ENCODE measurements around the gene RNGTT. TPM values are rescaled to one million over a fixed set of nuclear protein-coding genes. Genes with fewer than 3 reads are reported as not detected.
"Not testable (repeated sequence)": the region's sequence is repeated elsewhere in the genome, so short reads cannot be mapped to it uniquely, and the experiment has no call there.

The RNGTT gene
- total RNA-seq, 2 donors from 2014 or later, result 13.5 to 20.5 TPM

DNA sequence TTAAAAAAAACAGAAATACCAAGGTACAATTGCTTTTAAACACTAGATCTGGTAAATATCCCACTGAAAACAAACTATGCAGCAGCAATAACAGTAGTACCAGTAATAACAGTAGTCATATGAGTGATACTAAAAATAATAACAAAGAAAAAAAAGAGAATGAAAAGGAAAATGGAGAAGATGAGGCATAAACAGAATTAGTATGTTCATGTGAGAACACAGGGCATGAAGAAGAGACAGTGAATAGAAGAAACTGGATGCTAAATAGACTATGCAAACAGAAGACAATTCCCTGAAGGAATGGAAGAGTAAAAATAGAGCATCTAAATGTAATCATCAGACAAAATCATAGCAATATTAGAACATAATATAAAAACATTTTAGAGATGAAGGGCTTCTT, 121.1 kb downstream of the RNGTT start:
- Histone ChIP-seq H3K9me3 (no peaks in the 10 kb centered on the region), H3K27me3 (replicated peaks; ENCODE audit: insufficient read depth) (no peaks in the 10 kb centered on the region), H3K27ac (peak overlapping the region; percentile 67 to 73), H3K4me1 (ENCODE audit: control insufficient read depth in 1 of 2, low read depth in 2 of 2) (peaks cover 0 to 31% of the 10 kb centered on the region in 2 donors), H3K36me3 (no peaks in the 10 kb centered on the region), H3K4me3 (no peak overlapping the region)
- ATAC-seq (ENCODE audit: insufficient number of reproducible peaks, low FRiP score, low read depth), result no peak
- no peak for DNase-seq (ENCODE audit: low spot score)
- no peak for TF ChIP-seq CTCF (IDR thresholded peaks at IDR 0.05)

DNA sequence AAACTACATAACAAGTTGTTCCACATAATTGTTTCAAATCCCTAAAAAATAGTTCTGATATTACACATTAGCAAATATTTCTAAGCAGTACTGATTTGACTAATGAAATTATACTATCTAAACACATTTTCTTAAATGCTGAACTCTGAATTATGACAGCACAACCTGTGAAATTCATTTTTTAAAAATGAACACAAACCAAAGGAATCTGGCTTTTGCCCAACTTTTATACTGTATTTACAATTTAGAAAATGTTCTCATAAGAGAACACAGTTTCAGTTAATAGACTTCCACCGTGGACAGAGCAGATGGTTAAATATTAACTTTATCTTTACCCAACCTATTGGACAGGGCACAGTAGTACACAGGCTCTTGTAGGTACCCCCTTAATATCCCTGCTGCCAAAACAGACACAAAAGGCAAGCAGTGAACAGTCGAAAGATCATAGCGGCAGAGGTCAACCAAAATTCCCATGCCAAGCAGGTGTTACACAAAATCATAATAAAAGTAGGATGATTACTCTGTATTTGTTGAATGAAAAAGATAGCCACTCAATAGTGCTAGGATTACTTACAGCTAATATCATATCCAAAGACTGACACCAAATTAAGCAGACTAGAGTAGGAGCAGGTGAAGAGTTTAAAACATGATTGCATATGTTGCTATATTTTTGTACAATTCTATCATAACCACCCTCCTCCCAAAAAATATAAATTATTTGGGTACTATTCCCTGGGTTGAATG, 122.5 kb downstream of the RNGTT start:
- H3K27me3 ChIP-seq (replicated peaks; ENCODE audit: insufficient read depth), result no peaks in the 10 kb centered on the region
- H3K9me3 ChIP-seq, result no peaks in the 10 kb centered on the region
- no peak for DNase-seq (ENCODE audit: low spot score)
- peak overlapping the region; percentile 22 to 41 for H3K27ac ChIP-seq
- H3K36me3 ChIP-seq, result no peaks in the 10 kb centered on the region
- ATAC-seq (ENCODE audit: insufficient number of reproducible peaks, low FRiP score, low read depth), result no peak
- H3K4me3 ChIP-seq, result no peak overlapping the region
- H3K4me1 ChIP-seq (ENCODE audit: control insufficient read depth in 1 of 2, low read depth in 2 of 2), result peaks cover 0 to 31% of the 10 kb centered on the region in 2 donors
- no peak for TF ChIP-seq CTCF (IDR thresholded peaks at IDR 0.05)

DNA sequence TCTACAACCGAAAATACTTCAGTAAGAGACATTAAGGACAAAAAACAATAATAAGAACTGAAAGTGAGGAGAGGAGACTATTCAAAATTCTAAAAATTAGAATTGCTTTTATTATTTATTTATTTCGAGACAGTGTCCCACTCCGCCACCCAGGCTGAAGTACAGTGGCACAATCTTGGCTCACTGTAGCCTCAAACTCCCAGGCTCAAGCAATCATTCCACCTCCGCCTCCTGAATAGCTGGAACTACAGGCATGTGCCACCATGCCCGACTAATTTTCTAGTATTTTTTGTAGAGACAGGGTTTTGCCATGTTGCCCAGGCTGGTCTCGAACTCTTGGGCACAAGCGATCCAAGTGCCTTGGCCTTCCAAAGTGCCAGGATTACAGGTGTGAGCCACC, 123.1 kb downstream of the RNGTT start:
- no peaks in the 10 kb centered on the region for H3K9me3 ChIP-seq
- no peak for TF ChIP-seq CTCF (IDR thresholded peaks at IDR 0.05)
- DNase-seq (ENCODE audit: low spot score) (no peak), ATAC-seq (ENCODE audit: insufficient number of reproducible peaks, low FRiP score, low read depth) (no peak)
- H3K36me3 ChIP-seq, result no peaks in the 10 kb centered on the region
- no peak overlapping the region for H3K4me3 ChIP-seq
- peaks cover 0 to 31% of the 10 kb centered on the region in 2 donors for H3K4me1 ChIP-seq (ENCODE audit: control insufficient read depth in 1 of 2, low read depth in 2 of 2)
- H3K27ac ChIP-seq, result peak overlapping the region; percentile 22 to 41
- H3K27me3 ChIP-seq (replicated peaks; ENCODE audit: insufficient read depth), result no peaks in the 10 kb centered on the region

GRCh38 chr6:88839280-88839679, 124.1 kb downstream of the RNGTT start:
- peaks cover 0 to 31% of the 10 kb centered on the region in 2 donors for H3K4me1 ChIP-seq (ENCODE audit: control insufficient read depth in 1 of 2, low read depth in 2 of 2)
- no peak for ATAC-seq (ENCODE audit: insufficient number of reproducible peaks, low FRiP score, low read depth)
- H3K9me3 ChIP-seq, result no peaks in the 10 kb centered on the region
- TF ChIP-seq CTCF (IDR thresholded peaks at IDR 0.05), result no peak
- DNase-seq (ENCODE audit: low spot score), result no peak
- H3K36me3 ChIP-seq, result no peaks in the 10 kb centered on the region
- no peak overlapping the region for H3K4me3 ChIP-seq
- no peak overlapping the region for H3K27ac ChIP-seq
- H3K27me3 ChIP-seq (replicated peaks; ENCODE audit: insufficient read depth), result no peaks in the 10 kb centered on the region

GRCh38 chr6:88835210-88835609, 128.2 kb downstream of the RNGTT start:
- Histone ChIP-seq H3K36me3 (no peaks in the 10 kb centered on the region), H3K27ac (no peak overlapping the region), H3K4me3 (no peak overlapping the region), H3K9me3 (no peaks in the 10 kb centered on the region), H3K4me1 (ENCODE audit: control insufficient read depth in 1 of 2, low read depth in 2 of 2) (peaks cover 0 to 4% of the 10 kb centered on the region in 2 donors), H3K27me3 (replicated peaks; ENCODE audit: insufficient read depth) (no peaks in the 10 kb centered on the region)
- DNase-seq (ENCODE audit: low spot score) (no peak), ATAC-seq (ENCODE audit: insufficient number of reproducible peaks, low FRiP score, low read depth) (no peak)
- no peak for TF ChIP-seq CTCF (IDR thresholded peaks at IDR 0.05)

DNA sequence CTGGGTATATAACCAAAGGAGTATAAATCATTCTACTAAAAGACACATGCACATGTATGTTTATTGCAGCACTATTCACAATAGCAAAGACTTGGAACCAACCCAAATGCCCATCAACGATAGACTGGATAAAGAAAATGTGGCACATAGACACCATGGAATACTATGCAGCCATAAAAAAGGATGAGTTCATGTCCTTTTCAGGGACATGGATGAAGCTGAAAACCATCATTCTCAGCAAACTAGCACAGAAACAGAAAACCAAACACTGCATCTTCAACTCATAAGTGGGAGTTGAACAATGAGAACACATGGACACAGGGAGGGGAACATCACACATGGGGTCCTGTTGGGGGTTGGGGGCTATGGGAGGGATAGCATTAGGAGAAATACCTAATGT, 130.3 kb downstream of the RNGTT start:
- H3K27ac ChIP-seq; H3K4me3 ChIP-seq; H3K9me3 ChIP-seq; H3K4me1 ChIP-seq (ENCODE audit: control insufficient read depth in 1 of 2, low read depth in 2 of 2); DNase-seq (ENCODE audit: low spot score); H3K27me3 ChIP-seq (replicated peaks; ENCODE audit: insufficient read depth); H3K36me3 ChIP-seq; ATAC-seq (ENCODE audit: insufficient number of reproducible peaks, low FRiP score, low read depth): not testable (repeated sequence)

- H3K27me3 ChIP-seq (replicated peaks; ENCODE audit: insufficient read depth); H3K4me3 ChIP-seq; H3K9me3 ChIP-seq; H3K4me1 ChIP-seq (ENCODE audit: control insufficient read depth in 1 of 2, low read depth in 2 of 2); ATAC-seq (ENCODE audit: insufficient number of reproducible peaks, low FRiP score, low read depth); H3K27ac ChIP-seq; DNase-seq (ENCODE audit: low spot score); H3K36me3 ChIP-seq: not testable (repeated sequence)
Observed at GRCh38 chr6:88827599-88827998, 135.8 kb downstream of the RNGTT start.
